Measurements from ENCODE around the gene GK2. TPM values are rescaled to one million over a fixed set of nuclear protein-coding genes. Genes with fewer than 3 reads are reported as not detected.

The GK2 gene
- total RNA-seq, 1 donor from 2014 or later, result not detected

- Mint-ChIP-seq H3K27me3 (ENCODE audit: low read depth) (no peaks in the 10 kb centered on the region), H3K27ac (ENCODE audit: unreplicated experiment) (peak overlapping the region; percentile 8)
- no peak for TF ChIP-seq CTCF (conservative IDR thresholded peaks at IDR 0.05)
Measured at GRCh38 chr4:79403356-79403755, 4.7 kb downstream of the GK2 start.

GRCh38 chr4:79402332-79402851 lies 5.6 kb downstream of the GK2 start:
- TF ChIP-seq CTCF (conservative IDR thresholded peaks at IDR 0.05), result no peak
- H3K27ac Mint-ChIP-seq (ENCODE audit: unreplicated experiment), result no peak overlapping the region
- no peaks in the 10 kb centered on the region for H3K4me1 Mint-ChIP-seq
- H3K27me3 Mint-ChIP-seq (ENCODE audit: low read depth), result no peaks in the 10 kb centered on the region
- no peak for DNase-seq (ENCODE audit: low read depth, low spot score)
- no peak overlapping the region for H3K4me3 Mint-ChIP-seq
- no peaks in the 10 kb centered on the region for H3K9me3 Mint-ChIP-seq
- H3K36me3 Mint-ChIP-seq (ENCODE audit: low read depth), result no peaks in the 10 kb centered on the region

More at GRCh38 chr4:79403356-79403755, 4.7 kb downstream of the GK2 start:
- Mint-ChIP-seq H3K36me3 (ENCODE audit: low read depth) (no peaks in the 10 kb centered on the region), H3K9me3 (no peaks in the 10 kb centered on the region), H3K4me3 (no peak overlapping the region), H3K4me1 (no peaks in the 10 kb centered on the region)
- no peak for DNase-seq (ENCODE audit: low read depth, low spot score)

- Mint-ChIP-seq H3K36me3 (ENCODE audit: low read depth) (no peaks in the 10 kb centered on the region), H3K27me3 (ENCODE audit: low read depth) (no peaks in the 10 kb centered on the region), H3K4me1 (no peaks in the 10 kb centered on the region), H3K4me3 (no peak overlapping the region), H3K9me3 (no peaks in the 10 kb centered on the region), H3K27ac (ENCODE audit: unreplicated experiment) (no peak overlapping the region)
- no peak for TF ChIP-seq CTCF (conservative IDR thresholded peaks at IDR 0.05)
- DNase-seq (ENCODE audit: low read depth, low spot score), result no peak
Measured at GRCh38 chr4:79399076-79399475, 9.0 kb downstream of the GK2 start.

GRCh38 chr4:79397951-79398350 lies 10.1 kb downstream of the GK2 start:
- Mint-ChIP-seq H3K27me3 (ENCODE audit: low read depth) (no peaks in the 10 kb centered on the region), H3K4me1 (no peaks in the 10 kb centered on the region), H3K4me3 (no peak overlapping the region), H3K27ac (ENCODE audit: unreplicated experiment) (no peak overlapping the region), H3K36me3 (ENCODE audit: low read depth) (no peaks in the 10 kb centered on the region), H3K9me3 (no peaks in the 10 kb centered on the region)
- no peak for DNase-seq (ENCODE audit: low read depth, low spot score)
- TF ChIP-seq CTCF (conservative IDR thresholded peaks at IDR 0.05), result no peak

- no peaks in the 10 kb centered on the region for H3K4me1 Mint-ChIP-seq
- H3K36me3 Mint-ChIP-seq (ENCODE audit: low read depth), result no peaks in the 10 kb centered on the region
- DNase-seq (ENCODE audit: low read depth, low spot score), result no peak
- H3K27me3 Mint-ChIP-seq (ENCODE audit: low read depth), result no peaks in the 10 kb centered on the region
- no peak overlapping the region for H3K27ac Mint-ChIP-seq (ENCODE audit: unreplicated experiment)
- no peaks in the 10 kb centered on the region for H3K9me3 Mint-ChIP-seq
- no peak for TF ChIP-seq CTCF (conservative IDR thresholded peaks at IDR 0.05)
- no peak overlapping the region for H3K4me3 Mint-ChIP-seq
Measured at GRCh38 chr4:79396794-79397193, 11.2 kb downstream of the GK2 start.

GRCh38 chr4:79395841-79396240 lies 12.2 kb downstream of the GK2 start:
- Mint-ChIP-seq H3K9me3 (no peaks in the 10 kb centered on the region), H3K4me3 (no peak overlapping the region), H3K27ac (ENCODE audit: unreplicated experiment) (no peak overlapping the region), H3K4me1 (no peaks in the 10 kb centered on the region), H3K36me3 (ENCODE audit: low read depth) (no peaks in the 10 kb centered on the region), H3K27me3 (ENCODE audit: low read depth) (no peaks in the 10 kb centered on the region)
- no peak for DNase-seq (ENCODE audit: low read depth, low spot score)
- TF ChIP-seq CTCF (conservative IDR thresholded peaks at IDR 0.05), result no peak

Data from neural crest cell (in vitro differentiated cells).